OCI-LY3 (cell line): ENCODE results near the gene RBBP4.

Source experiments
- H2AFZ ChIP-seq: fragments of 200-600, 300-600 bp; shearing (Covaris generic); 2 replicates; pipeline ENCODE4 v1.6.0; 2014; ENCODE audit warnings: antibody characterized with exemption, low read depth, low read length
- H3K27ac ChIP-seq: fragments of 200-600, 300-600 bp; sonication (generic); 2 replicates; pipeline ENCODE4 v1.5.1; 2014; ENCODE audit warnings: mild to moderate bottlenecking, low read length, moderate library complexity, mixed read lengths
- H3K27me3 ChIP-seq: fragments of 200-600, 300-600 bp; sonication (generic); 2 replicates; pipeline ENCODE4 v1.6.1; 2014; ENCODE audit warnings: low read depth, low read length, mixed read lengths
- H3K36me3 ChIP-seq: fragments of 200-600, 300-600 bp; sonication (generic); replicated peaks from 2 replicates; pipeline ENCODE3; 2014; ENCODE audit warnings: low read depth, low read length, mixed read lengths
- H3K4me1 ChIP-seq: fragments of 300-600, 200-600 bp; sonication (generic); 2 replicates; pipeline ENCODE4 v1.6.1; 2014; ENCODE audit warnings: low read length, mixed read lengths
- H3K4me2 ChIP-seq: fragments of 200-600, 300-600 bp; sonication (generic); 2 replicates; pipeline ENCODE4 v1.6.1; 2014; ENCODE audit warnings: low read length, mixed read lengths
- H3K4me3 ChIP-seq: fragments of 300-600, 200-600 bp; sonication (generic); 2 replicates; pipeline ENCODE4 v1.5.1; 2014; ENCODE audit warnings: antibody characterized with exemption, mild to moderate bottlenecking, low read length, moderate library complexity
- H3K79me2 ChIP-seq: fragments of 300-600, 200-600 bp; shearing (Covaris generic); 2 replicates; pipeline ENCODE4 v1.6.1; 2014; ENCODE audit warnings: mild to moderate bottlenecking, low read length, mixed read lengths
- H3K9ac ChIP-seq: fragments of 300-600, 200-600 bp; shearing (Covaris generic); 2 replicates; pipeline ENCODE4 v1.6.0; 2014; ENCODE audit warnings: mild to moderate bottlenecking, low read length, moderate library complexity
- H3K9me3 ChIP-seq: fragments of 200-600, 300-600 bp; shearing (Covaris generic); 2 replicates; pipeline ENCODE4 v1.6.1; 2014; ENCODE audit warnings: low read length, mixed read lengths; ENCODE audit not compliant: insufficient read depth
- H4K20me1 ChIP-seq: fragments of 200-600, 300-600 bp; sonication (generic); 2 replicates; pipeline ENCODE4 v1.6.1; 2016; ENCODE audit warnings: low read length, mixed read lengths; ENCODE audit not compliant: insufficient read depth
- CTCF ChIP-seq: fragments of 200-600, 300-600 bp; sonication (generic); IDR thresholded peaks from 2 replicates; pipeline ENCODE4 v1.5.1; 2014; ENCODE audit warnings: antibody characterized with exemption, low read length, low read depth
- EZH2phosphoT487 ChIP-seq: fragments of 200-600 bp; shearing (Covaris generic); IDR thresholded peaks from 2 replicates; pipeline ENCODE4 v1.6.1; 2018; ENCODE audit warnings: antibody characterized with exemption, mixed run types, low read depth

RBBP4 gene

GRCh38 chr1:32683397-32683796 lies 32.4 kb downstream of the RBBP4 start:
- no peak for TF ChIP-seq CTCF
- Histone ChIP-seq H3K4me3 (no peak overlapping the region), H3K9ac (no peak overlapping the region), H3K79me2 (no peaks in the 10 kb centered on the region), H4K20me1 (no peaks in the 10 kb centered on the region), H2AFZ (no peak overlapping the region), H3K27ac (no peak overlapping the region), H3K9me3 (no peaks in the 10 kb centered on the region), H3K4me2 (no peak overlapping the region), H3K4me1 (no peaks in the 10 kb centered on the region), H3K36me3 (peaks cover 34% of the 10 kb centered on the region), H3K27me3 (no peaks in the 10 kb centered on the region)

- no peaks in the 10 kb centered on the region for H3K27me3 ChIP-seq
- H3K79me2 ChIP-seq, result no peaks in the 10 kb centered on the region
- TF ChIP-seq CTCF (no peak), EZH2phosphoT487 (no peak)
- no peaks in the 10 kb centered on the region for H3K9me3 ChIP-seq
- H3K4me1 ChIP-seq, result no peaks in the 10 kb centered on the region
- H3K27ac ChIP-seq, result no peak overlapping the region
- H4K20me1 ChIP-seq, result no peaks in the 10 kb centered on the region
- H3K36me3 ChIP-seq, result peaks cover 34% of the 10 kb centered on the region
- H3K4me3 ChIP-seq, result no peak overlapping the region
- H3K9ac ChIP-seq, result no peak overlapping the region
- no peak overlapping the region for H2AFZ ChIP-seq
- H3K4me2 ChIP-seq, result no peak overlapping the region
Observed at GRCh38 chr1:32684167-32684811, 33.3 kb downstream of the RBBP4 start.

- no peak overlapping the region for H3K4me3 ChIP-seq
- no peak overlapping the region for H3K4me2 ChIP-seq
- H3K36me3 ChIP-seq, result peaks cover 33% of the 10 kb centered on the region
- H4K20me1 ChIP-seq, result no peaks in the 10 kb centered on the region
- no peaks in the 10 kb centered on the region for H3K4me1 ChIP-seq
- H3K79me2 ChIP-seq, result no peaks in the 10 kb centered on the region
- no peak overlapping the region for H3K27ac ChIP-seq
- no peak overlapping the region for H3K9ac ChIP-seq
- H2AFZ ChIP-seq, result no peak overlapping the region
- TF ChIP-seq EZH2phosphoT487 (no peak), CTCF (no peak)
- no peaks in the 10 kb centered on the region for H3K9me3 ChIP-seq
- no peaks in the 10 kb centered on the region for H3K27me3 ChIP-seq
Observed at GRCh38 chr1:32685498-32685897, 34.5 kb downstream of the RBBP4 start.

GRCh38 chr1:32686387-32686786 lies 35.4 kb downstream of the RBBP4 start:
- no peak overlapping the region for H3K27ac ChIP-seq
- no peaks in the 10 kb centered on the region for H3K9me3 ChIP-seq
- H3K79me2 ChIP-seq, result no peaks in the 10 kb centered on the region
- no peaks in the 10 kb centered on the region for H3K27me3 ChIP-seq
- peaks cover 24% of the 10 kb centered on the region for H3K36me3 ChIP-seq
- TF ChIP-seq CTCF (no peak), EZH2phosphoT487 (no peak)
- no peak overlapping the region for H3K4me3 ChIP-seq
- no peaks in the 10 kb centered on the region for H3K4me1 ChIP-seq
- H3K9ac ChIP-seq, result no peak overlapping the region
- no peak overlapping the region for H3K4me2 ChIP-seq
- H2AFZ ChIP-seq, result no peak overlapping the region
- H4K20me1 ChIP-seq, result no peaks in the 10 kb centered on the region
